ENCODE data around the gene UGT1A8.
"Not testable (repeated sequence)": the region's sequence is repeated elsewhere in the genome, so short reads cannot be mapped to it uniquely, and the experiment has no call there.

Gene UGT1A8

DNA sequence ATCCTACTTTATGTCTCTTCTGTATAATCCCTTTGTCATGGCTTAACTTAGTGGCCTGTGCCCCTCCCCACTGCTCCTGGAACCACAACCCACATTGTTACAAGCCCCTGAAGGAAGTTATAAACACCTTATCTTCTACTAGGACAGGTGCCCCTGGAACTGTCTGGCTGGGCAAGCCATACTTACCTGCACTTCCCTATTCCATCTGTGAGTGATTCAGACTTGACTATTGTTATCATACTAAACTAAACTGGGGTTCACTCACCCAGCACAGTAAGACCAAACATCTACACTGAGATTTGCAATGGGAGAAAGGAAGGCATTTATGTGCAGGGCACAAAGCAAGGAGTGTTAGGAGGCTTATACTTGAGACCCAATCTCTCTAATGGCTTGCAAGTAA is 71.6 kb downstream of the UGT1A8 start:
- DNase-seq, result no peak

DNA sequence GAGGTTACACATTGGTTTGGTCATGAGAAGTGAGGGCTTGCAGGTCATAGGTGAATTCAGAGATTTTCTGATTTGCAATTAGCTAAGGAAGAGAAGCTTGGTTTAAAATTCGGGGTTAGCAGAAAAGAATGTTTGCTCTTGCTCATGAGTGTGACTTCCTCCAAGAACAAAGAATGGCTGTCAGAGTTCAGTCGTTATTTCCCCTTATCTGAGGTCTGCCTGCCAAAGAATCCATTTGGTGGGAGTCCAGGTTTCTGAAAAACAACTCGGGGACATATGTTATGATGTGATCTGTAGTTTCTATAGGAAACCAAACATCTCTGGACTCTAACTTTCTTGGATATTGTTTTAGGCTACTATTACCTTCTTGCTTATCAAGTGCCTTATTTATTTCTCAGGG is 72.1 kb downstream of the UGT1A8 start:
- DNase-seq, result no peak

DNA sequence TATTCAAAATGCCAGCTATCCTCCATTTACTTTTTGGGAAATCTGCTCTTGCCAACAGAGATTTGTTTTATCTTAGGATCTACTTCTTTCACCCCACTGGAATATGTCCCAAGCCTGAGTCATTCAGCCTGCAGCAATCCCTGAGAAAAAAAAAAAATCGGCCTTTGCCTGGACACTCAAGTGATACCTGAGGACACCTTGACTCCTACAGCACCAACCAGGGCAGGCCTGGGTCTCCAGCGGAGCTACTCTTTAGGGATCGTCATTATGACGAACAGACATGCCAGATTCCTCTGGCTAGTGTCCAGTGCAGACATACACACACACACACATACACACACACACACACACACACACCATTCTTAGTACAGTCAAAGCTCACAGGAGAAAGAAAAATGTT is 73.0 kb downstream of the UGT1A8 start:
- DNase-seq, result no peak

DNA sequence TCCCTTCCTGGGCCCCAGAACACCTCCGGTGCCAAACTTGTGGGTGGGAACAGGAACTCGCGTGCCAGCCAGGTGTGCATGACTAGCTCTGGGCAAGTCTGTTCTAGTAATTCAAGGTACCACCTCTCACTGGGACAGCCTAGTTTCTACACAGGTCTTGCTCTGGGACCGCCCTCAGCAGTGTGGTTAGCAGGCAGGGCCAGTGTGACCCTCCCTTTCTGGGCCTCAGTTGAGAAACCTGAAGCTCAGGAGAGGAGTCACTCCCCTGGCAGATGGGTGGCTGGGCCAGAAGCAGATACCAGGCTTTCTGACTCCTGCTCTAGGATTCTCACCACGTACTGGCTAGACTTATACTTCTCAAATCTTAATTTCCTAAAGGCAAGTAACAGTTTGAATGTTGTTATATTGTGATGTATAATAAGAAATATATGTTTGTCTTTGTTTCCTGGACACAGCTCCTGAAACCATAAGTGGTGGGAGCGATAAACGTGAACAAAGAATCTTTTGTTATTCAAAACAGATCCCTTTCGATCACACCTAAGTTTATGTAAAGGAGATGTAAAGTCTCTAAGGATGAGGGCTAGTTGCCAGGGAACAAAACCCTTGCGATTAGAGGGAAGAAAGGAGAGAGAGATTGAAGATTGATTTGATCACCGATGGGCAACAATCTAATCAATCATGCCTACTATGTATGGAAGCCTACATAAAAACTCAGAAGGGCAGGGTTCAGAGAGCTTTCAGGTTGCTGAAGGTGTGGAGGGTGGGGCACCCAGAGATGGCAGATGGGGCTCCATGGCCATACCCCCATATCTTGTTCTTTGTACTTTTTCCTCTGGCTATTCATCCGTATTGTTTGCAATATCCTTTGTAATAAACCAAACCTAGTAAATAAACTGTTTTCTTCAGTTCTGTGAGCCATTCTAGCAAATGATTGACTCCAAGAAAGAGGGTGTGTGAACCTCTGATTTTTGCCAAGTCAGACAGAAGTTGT is 74.3 kb downstream of the UGT1A8 start:
- no peak for DNase-seq

DNA sequence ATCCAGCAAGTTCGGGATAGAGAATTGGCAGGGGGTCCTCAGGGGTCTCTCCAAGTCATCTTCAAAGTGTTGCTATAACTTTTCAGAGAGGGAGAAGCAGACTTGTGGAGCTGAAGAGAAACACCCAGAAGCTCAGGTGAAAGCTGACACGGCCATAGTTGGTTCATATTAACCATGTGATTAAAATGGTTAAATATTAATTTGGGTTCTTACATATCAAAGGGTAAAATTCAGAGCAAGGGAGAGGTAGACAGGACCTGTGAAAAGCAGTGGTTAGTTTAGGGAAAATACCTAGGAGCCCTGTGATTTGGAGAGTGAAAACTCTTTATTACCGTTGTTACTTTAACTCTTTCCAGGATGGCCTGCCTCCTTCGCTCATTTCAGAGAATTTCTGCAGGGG is 75.2 kb downstream of the UGT1A8 start, which contains the start of gene UGT1A6:
UGT1A6 (plus strand) TSS at position 243 of the 400 bp plus-strand sequence; CDS start at position 358, 115 bp downstream.
- DNase-seq, result no peak

DNA sequence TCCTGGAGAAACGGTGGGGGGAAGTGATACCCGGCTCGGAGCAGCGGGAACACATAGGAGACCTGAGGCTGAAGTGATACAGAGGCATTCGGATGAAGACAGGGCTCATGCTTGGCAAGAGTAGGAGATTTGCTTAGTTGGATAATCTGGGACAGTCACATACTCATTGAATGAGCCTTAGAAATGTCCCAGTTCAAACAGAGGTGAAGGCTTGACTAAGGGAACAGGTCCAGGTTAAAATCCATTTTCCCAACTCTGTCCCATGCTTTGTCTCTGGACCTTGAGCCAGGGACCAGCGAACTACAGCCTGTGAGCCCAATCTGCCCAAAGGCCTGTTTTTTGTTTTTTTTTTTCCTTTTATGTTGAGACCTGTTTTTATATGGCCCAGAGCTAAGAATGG is 76.5 kb downstream of the UGT1A8 start:
- DNase-seq, result no peak

DNA sequence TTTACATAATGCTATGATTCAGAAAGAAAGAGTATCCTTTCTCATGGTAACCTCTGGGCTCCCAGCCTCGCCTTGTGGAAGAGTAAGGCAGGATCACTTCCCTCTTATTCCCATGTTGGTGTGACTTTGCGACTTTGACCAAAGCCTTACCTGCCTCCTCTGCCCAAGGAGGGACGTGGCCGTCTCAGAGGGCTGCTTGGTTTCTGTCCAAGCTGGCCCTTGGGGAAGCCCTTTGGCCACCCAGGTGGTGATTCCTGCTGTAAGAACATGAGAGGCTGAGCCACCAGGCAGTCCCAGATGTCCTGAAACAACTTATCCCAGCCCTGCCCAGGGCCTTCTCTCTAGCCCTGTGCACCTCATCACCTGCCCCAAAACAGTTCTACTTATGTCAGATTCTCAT is 81.3 kb downstream of the UGT1A8 start:
- no peak for DNase-seq

DNA sequence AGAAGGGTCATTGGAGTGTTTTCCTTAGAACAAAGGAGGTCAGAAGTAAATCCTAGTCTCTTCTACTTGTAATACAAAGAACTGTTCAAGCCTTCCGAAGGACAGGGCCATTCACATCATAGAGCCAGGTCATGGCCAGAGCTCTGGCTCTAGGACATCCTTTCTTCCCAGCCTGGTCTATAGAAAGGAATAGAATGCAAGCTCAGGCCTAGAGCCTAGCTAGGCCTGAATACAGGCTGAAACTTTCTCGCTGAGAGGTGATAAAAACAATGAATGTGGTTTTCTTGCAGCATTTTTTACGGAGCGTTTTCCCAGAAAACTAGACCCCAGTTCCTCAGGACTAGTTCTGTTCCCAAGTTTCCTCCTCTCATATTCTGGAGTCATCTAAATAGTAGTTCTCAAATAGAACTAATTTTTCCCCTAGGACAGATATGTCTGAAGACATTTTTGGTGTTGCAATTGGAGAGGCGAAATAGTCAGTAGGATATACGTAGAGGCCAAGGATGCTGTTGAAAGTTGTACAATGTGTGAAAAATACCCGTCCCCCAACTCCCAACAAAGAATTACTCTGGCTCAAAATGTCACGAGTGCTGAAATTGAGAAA is 82.1 kb downstream of the UGT1A8 start:
- DNase-seq, result no peak

DNA sequence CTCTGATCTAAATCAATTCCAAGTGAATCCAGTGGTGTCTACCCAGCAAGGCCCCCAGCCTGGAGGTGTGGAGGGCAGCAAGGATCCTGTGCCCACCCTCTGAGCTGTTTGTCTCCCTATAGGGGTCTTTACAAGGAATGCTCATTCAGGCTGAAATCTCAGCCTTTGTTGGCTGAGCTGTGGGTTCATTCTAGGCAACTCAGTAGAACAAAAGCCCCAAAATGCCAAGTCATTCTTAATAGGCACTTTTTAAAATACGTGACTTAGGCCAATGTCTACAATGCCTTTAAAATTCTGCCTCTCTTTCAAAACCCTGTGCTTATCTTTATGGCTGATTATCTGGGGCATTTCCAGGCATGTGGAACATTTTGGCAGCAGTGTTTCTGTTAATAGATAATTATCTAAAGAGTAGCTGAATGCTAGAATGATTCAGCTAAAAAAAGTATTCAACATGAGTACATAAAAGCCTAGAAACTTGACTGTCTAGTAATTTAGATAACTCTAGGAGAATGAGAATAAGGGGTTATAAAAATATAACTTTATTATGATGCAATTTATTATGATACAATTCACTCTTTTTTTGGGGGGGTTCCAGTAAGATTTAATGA is 82.7 kb downstream of the UGT1A8 start:
- DNase-seq, result no peak

DNA sequence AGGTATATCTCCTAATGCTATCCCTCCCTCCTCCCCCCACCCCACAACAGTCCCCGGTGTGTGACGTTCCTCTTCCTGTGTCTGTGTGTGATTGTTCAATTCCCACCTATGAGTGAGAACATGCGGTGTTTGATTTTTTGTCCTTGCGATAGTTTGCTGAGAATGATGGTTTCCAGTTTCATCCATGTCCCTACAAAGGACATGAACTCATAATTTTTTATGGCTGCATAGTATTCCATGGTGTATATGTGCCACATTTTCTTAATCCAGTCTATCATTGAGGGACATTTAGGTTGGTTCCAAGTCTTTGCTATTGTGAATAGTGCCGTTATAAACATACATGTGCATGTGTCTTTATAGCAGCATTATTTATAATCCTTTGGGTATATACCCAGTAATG is 83.4 kb downstream of the UGT1A8 start:
- not testable (repeated sequence) for DNase-seq

DNA sequence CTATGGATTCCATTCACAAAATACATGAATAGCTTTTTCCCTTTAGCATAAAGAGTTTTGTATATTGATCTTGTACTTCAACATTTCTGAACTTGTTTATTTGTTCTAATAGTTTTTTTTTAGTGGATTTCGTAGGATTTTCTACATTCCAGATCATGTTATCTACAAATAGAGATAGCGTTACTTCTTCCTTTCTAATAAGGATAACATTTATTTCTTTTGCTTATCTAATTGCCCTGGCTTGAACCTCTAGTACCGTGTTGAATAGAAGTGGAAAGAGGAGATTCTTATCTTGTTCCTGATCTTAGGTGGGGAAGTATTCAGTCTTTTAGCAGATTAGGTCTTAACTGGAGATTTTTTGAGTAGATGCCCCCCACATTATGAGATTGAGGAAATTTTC is 84.8 kb downstream of the UGT1A8 start:
- DNase-seq, result no peak

DNA sequence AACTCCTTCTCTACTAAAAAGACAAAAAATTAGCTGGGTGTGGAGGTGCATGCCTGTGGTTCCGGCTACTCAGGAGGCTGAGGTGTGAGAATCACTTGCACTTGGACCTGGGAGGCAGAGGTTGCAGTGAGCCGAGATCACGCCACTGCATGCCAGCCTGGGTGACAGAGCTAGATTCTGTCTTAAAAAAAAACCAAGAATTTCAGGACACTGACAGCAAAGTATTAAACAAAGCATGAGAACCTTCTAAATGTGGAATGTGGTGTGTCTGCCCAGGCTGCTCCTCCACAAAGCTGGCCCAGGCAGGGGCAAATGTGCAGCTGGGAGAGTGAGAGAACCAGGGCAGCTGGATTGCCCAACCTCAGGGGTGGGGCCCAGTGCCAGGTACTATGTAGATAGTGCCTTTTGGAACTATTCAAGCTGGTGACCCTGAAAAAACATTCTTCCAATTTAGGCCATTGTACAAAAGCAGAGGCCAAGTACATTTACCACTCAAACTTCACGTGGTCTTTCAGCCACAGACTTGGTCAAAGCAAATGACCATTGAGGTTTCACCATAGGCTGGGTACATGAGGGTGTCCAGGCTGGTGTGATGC is 88.6 kb downstream of the UGT1A8 start:
- no peak for DNase-seq

DNA sequence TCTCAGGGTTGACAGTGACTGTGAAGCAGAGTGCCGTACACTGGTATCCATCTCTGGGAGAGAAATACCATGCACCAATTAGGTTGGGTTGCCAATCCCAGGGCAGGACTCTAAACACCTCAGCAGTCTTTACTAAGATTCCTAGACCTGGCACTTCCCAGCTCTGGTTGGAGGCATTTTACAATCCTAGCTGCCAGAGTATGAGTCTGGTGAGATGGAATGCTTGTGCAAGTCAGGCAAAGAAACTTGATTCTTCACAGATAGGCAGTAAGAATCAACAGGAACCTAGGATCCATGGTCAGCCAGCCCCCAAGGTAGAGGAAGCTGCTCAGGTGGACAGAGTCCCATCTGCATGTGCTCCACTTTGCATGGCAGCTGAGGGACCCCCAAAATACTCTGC is 89.3 kb downstream of the UGT1A8 start:
- DNase-seq, result no peak

DNA sequence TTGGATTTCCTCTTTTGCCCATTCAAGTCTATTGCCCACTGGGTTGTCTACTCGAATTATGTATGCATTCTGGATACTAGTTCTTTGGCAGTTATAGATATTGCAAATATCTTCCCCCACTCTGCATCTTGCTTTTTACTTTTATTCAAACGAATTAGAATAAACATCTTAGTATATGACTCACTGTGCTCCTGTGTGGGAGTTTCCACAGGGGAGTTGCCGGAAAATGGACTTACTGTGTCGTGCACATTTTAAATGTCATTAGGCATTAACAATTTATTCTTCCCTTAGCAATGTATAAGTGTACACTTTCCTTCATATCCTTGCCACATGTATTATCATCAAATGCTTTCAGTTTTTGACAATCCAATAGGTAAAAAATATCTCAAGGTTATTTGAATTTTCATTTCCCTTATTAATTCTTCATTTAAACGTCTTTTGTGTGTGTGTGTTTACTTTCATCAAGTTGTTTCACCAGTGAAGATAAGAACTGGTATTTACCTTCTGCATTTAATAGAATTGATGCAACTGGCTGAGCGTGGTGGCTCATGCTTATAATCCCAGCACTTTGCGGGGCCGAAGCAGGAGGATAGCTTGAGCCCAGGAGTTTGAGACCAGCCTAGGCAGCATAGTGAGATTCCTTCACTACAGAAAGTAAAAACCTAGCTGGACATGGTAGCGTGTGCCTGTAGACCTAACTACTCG is 90.7 kb downstream of the UGT1A8 start:
- DNase-seq, result no peak

DNA sequence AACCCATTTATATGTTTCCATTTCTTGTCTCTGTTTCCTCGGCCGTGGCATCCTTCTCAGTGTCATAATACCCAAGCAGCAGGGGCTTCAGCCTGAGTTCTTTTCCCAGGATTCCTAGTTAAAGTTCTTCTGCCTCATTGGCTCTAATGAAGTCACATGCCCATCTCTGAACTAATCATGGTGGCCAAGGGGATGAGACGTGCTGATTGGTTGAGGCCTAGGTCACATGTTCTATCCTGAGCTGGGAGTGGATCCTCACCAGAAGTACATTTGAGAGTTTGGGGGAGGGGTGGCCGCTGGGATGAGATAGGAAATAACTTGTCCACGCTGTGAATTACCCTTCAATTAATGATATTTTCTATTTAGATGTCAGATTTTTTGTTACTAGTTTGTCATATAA is 91.5 kb downstream of the UGT1A8 start:
- DNase-seq, result no peak

DNA sequence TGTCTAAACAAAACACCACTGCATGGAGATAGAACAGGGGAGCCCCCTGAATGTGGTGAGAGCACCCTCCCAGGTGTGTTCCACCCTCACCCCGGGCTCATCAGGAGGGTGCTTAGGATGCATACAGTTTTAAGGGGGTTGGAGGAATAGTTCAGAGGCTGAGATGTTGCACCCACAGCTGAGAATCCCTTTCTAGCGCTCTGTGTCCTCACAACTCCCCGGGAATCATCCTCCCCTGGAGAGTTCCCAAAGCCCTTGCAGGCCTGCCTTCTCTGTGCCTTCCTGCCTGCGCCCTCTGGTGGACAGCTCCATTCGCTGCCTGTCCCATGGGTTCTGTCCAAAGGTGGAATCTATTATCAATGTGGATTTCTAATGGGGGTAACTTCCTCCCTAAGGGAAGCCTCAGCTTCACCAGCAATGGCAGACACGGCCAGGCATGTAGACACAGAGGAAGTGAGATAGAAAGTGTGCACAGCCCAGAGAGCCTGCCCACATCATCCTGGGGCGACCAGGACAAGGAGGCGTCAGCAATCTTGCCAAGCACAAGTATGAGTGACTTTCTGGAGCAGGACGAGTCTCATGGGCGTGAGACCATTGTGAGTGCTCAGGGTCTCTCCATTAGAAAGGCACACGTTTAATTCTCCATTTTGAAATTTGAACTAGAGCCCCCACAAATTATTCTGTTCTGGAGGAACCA is 94.0 kb downstream of the UGT1A8 start:
- peak; percentile 30 to 38 for DNase-seq

DNA sequence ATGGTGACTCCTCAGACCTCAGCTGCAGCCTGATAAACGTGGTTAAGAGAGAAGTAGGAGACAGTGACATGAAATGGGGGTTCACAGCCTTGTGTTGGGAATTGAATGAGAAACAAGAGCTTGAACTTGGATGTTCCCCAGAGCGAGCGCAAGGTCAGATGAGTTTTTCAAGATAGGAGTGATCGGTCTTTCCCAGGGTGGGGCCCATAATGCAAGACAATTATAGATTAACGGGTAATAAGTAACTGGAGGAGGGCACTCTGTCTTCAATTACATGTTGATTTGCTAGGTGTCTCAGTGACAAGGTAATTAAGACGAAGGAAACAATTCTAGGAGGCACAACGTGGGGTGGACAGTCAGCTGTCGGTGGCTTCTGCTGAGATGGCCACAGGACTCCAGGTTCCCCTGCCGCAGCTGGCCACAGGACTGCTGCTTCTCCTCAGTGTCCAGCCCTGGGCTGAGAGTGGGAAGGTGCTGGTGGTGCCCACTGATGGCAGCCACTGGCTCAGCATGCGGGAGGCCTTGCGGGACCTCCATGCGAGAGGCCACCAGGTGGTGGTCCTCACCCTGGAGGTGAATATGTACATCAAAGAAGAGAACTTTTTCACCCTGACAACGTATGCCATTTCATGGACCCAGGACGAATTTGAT is 95.3 kb downstream of the UGT1A8 start, which contains the start of gene UGT1A5:
UGT1A5 (plus strand) TSS at position 297 of the 651 bp plus-strand sequence; CDS start at position 382, 85 bp downstream.
- DNase-seq, result no peak

DNA sequence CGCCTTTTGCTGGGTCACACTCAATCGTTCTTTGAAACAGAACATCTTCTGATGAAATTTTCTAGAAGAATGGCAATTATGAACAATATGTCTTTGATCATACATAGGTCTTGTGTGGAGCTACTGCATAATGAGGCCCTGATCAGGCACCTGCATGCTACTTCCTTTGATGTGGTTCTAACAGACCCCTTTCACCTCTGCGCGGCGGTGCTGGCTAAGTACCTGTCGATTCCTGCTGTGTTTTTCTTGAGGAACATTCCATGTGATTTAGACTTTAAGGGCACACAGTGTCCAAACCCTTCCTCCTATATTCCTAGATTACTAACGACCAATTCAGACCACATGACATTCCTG is 95.8 kb downstream of the UGT1A8 start:
- DNase-seq, result no peak

DNA sequence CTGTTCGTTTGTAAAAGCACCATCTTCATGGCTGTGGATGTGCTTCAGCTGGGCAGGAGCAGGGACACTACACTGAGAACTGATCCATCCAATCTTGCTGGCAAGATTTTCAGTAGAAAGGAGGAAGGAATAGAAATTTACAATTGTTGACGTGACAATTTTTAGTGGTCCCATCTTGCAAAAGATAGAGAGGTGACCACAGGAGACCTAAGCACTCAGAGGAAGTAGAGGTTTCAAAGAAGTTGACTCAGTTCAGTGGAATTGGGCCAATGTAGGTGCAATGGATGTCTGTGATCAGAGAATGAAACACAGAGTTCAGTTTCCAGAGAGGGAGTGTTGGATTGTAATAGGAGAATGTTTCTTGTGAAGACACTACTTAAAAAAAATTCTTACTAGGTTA is 96.7 kb downstream of the UGT1A8 start:
- no peak for DNase-seq

DNA sequence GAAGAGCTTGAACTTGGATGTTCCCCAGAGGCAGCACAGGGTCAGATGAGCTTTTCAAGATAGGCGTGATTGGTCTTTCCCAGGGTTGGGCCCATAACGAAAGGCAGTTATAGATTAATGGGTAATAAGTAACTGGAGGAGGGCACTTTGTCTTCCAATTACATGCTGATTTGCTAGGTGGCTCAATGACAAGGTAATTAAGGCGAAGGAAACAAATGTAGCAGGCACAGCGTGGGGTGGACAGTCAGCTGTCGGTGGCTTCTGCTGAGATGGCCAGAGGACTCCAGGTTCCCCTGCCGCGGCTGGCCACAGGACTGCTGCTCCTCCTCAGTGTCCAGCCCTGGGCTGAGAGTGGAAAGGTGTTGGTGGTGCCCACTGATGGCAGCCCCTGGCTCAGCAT is 101.1 kb downstream of the UGT1A8 start, which contains the start of gene UGT1A4:
UGT1A4 (plus strand) TSS at position 185 of the 400 bp plus-strand sequence; CDS start at position 270, 85 bp downstream.
- no peak for DNase-seq

DNA sequence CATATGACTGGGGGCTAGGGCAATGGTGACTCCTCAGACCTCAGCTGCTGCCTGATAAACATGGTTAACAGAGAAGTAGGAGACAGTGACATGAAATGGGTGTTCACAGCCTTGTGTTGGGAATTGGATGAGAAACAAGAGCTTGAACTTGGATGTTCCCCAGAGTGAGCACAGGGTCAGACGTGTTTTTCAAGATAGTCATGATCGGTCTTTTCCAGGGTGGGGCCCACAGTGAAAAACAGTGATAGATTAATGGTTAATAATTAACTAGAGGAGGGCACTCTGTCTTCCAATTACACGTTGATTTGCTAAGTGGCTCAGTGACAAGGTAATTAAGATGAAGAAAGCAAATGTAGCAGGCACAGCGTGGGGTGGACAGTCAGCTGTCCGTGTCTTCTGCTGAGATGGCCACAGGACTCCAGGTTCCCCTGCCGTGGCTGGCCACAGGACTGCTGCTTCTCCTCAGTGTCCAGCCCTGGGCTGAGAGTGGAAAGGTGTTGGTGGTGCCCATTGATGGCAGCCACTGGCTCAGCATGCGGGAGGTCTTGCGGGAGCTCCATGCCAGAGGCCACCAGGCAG is 111.4 kb downstream of the UGT1A8 start, which contains the start of gene UGT1A3:
UGT1A3 (plus strand) TSS at position 320 of the 579 bp plus-strand sequence; CDS start at position 405, 85 bp downstream.
- DNase-seq, result no peak

Data from AML-193 (cell line).